Ascending aorta (tissue), 2 donors: ENCODE data around the gene DNAJC30. TPM values are rescaled to one million over a fixed set of nuclear protein-coding genes. Genes with fewer than 3 reads are reported as not detected.

Experiments
- DNase-seq, 2 donors: peaks; one replicate each; pipeline ENCODE4 v3.0.0-alpha.2; 2019; ENCODE audit warnings: low spot score in 2 of 2
- H3K27ac ChIP-seq, 2 donors: fragments of 200-600 bp; sonication (generic); one replicate each; pipeline ENCODE4 v1.5.1; 2016 to 2017; ENCODE audit warnings: mild to moderate bottlenecking in 1 of 2
- H3K27me3 ChIP-seq: fragments of 200-600 bp; sonication (generic); one replicate; pipeline ENCODE4 v1.5.1; 2017
- H3K36me3 ChIP-seq, 2 donors: fragments of 200-600 bp; sonication (generic); one replicate each; pipeline ENCODE4 v1.5.1; 2016
- H3K4me1 ChIP-seq, 2 donors: fragments of 200-600 bp; sonication (generic); one replicate each; pipeline ENCODE4 v1.5.1; 2016 to 2017; ENCODE audit warnings: mild to moderate bottlenecking in 1 of 2
- H3K4me3 ChIP-seq, 2 donors: fragments of 200-600 bp; sonication (generic); one replicate each; pipeline ENCODE4 v1.5.1; 2016 to 2017; ENCODE audit warnings: mild to moderate bottlenecking in 1 of 2
- H3K9me3 ChIP-seq, 2 donors: fragments of 200-600 bp; sonication (generic); one replicate each; pipeline ENCODE4 v1.5.1; 2016
- CTCF ChIP-seq, 3 experiments: fragments of 200-600 bp in 2 of 3; fragments of 450-650 bp in 1 of 3; sonication (generic) in 2 of 3; IDR thresholded peaks; one replicate each; pipeline ENCODE4 v1.5.1; 2016 to 2019; ENCODE audit warnings: antibody characterized with exemption in 3 of 3, mild to moderate bottlenecking in 1 of 3, moderate library complexity in 1 of 3
- intact Hi-C: fragments of 100-400 bp; cut with DNase I; formaldehyde crosslinking; loops from one replicate; pipeline ENCODE4 v1.15.1; 2023
- total RNA-seq: library from RNA; depleted of rRNA; stranded (reverse); fragments of >200 nt; gene quantifications from one replicate; pipeline ENCODE4 v1.1.0, GENCODE V29; 2016

Gene DNAJC30
- total RNA-seq, 1 donor from 2014 or later, result 16.0 TPM

- peaks cover 24 to 49% of the 10 kb centered on the region in 2 donors for H3K36me3 ChIP-seq
- H3K9me3 ChIP-seq, result no peaks in the 10 kb centered on the region
- H3K4me1 ChIP-seq, result peaks cover 0 to 16% of the 10 kb centered on the region in 2 donors
- no peaks in the 10 kb centered on the region for H3K27me3 ChIP-seq
- no peak overlapping the region for H3K27ac ChIP-seq
- no peak for DNase-seq
- TF ChIP-seq CTCF (IDR thresholded peaks at IDR 0.05), result no peak
- intact Hi-C loops, result no loop called here
- H3K4me3 ChIP-seq, result no peak overlapping the region
Observed at GRCh38 chr7:73702665-73703064, 19.4 kb upstream of the DNAJC30 start.

- Histone ChIP-seq H3K4me1 (peaks cover 0 to 16% of the 10 kb centered on the region in 2 donors), H3K9me3 (no peaks in the 10 kb centered on the region), H3K4me3 (no peak overlapping the region), H3K27me3 (no peaks in the 10 kb centered on the region), H3K36me3 (peaks cover 28 to 54% of the 10 kb centered on the region in 2 donors), H3K27ac (no peak overlapping the region)
- intact Hi-C loops, result no loop called here
- no peak for DNase-seq
- TF ChIP-seq CTCF (IDR thresholded peaks at IDR 0.05), result no peak
Observed at GRCh38 chr7:73702226-73702625, 19.0 kb upstream of the DNAJC30 start.

GRCh38 chr7:73701357-73701995, 18.2 kb upstream of the DNAJC30 start:
- no peak for DNase-seq
- peaks cover 0 to 12% of the 10 kb centered on the region in 2 donors for H3K4me1 ChIP-seq
- peak; percentile 6 to 50 (median 45) for TF ChIP-seq CTCF (IDR thresholded peaks at IDR 0.05)
- H3K9me3 ChIP-seq, result no peaks in the 10 kb centered on the region
- no peaks in the 10 kb centered on the region for H3K27me3 ChIP-seq
- H3K36me3 ChIP-seq, result peaks cover 35 to 56% of the 10 kb centered on the region in 2 donors
- H3K27ac ChIP-seq, result no peak overlapping the region
- no peak overlapping the region for H3K4me3 ChIP-seq
- intact Hi-C loops, result no loop called here

GRCh38 chr7:73700581-73701134, 17.4 kb upstream of the DNAJC30 start:
- Histone ChIP-seq H3K4me1 (peaks cover 0 to 6% of the 10 kb centered on the region in 2 donors), H3K27ac (no peak overlapping the region), H3K36me3 (peaks cover 42 to 64% of the 10 kb centered on the region in 2 donors), H3K4me3 (no peak overlapping the region), H3K27me3 (no peaks in the 10 kb centered on the region), H3K9me3 (no peaks in the 10 kb centered on the region)
- TF ChIP-seq CTCF (IDR thresholded peaks at IDR 0.05), result no peak
- intact Hi-C loops, result no loop called here
- DNase-seq, result no peak

GRCh38 chr7:73700069-73700423, 16.8 kb upstream of the DNAJC30 start:
- no peak for TF ChIP-seq CTCF (IDR thresholded peaks at IDR 0.05)
- H3K36me3 ChIP-seq, result peaks cover 47 to 70% of the 10 kb centered on the region in 2 donors
- intact Hi-C loops, result no loop called here
- no peak for DNase-seq
- H3K27me3 ChIP-seq, result no peaks in the 10 kb centered on the region
- H3K9me3 ChIP-seq, result no peaks in the 10 kb centered on the region
- peaks cover 0 to under 1% of the 10 kb centered on the region in 2 donors for H3K4me1 ChIP-seq
- no peak overlapping the region for H3K4me3 ChIP-seq
- H3K27ac ChIP-seq, result no peak overlapping the region
